Panc1 (cell line): ENCODE measurements around the gene ADAMTS16. TPM values are rescaled to one million over a fixed set of nuclear protein-coding genes. Genes with fewer than 3 reads are reported as not detected.

ENCODE experiments used
- ATAC-seq: fragments of 200-7000 bp; cut with Tn5 transposase; 2 replicates; pipeline ENCODE4 v1.9.1; 2020; ENCODE audit warnings: mild to moderate bottlenecking, moderate library complexity
- BruUV-seq: library from RNA; stranded (reverse); fragments of 400-500 nt; replicated peaks from 2 replicates; lab custom pipeline; 2021; lab: Mats Ljungman, UMichigan
- CTCF ChIA-PET: fragments of 300-600 bp; sonication (Branson Sonifier 250); formaldehyde crosslinking; loops from one replicate; lab custom pipeline; 2022; ENCODE audit warnings: antibody characterized with exemption; lab: Charles Lee
- POLR2A ChIA-PET: fragments of 300-600 bp; sonication (Branson Sonifier 250); formaldehyde crosslinking; loops from one replicate; lab custom pipeline; 2022; ENCODE audit warnings: antibody characterized with exemption; lab: Charles Lee
- DNase-seq: peaks from one replicate; pipeline ENCODE4 v3.0.0-alpha.2; 2010; ENCODE audit warnings: low read depth, low spot score
- H3K27ac ChIP-seq: 2 replicates; pipeline ENCODE4 v1.5.1; 2011; ENCODE audit warnings: mild to moderate bottlenecking, low read length, inconsistent platforms
- H3K27me3 ChIP-seq: fragments of 200-500 bp; sonication (Bioruptor generic); 2 replicates; pipeline ENCODE4 v1.6.0; 2014; ENCODE audit warnings: low read length, inconsistent platforms; ENCODE audit not compliant: control insufficient read depth, insufficient read depth
- H3K36me3 ChIP-seq: fragments of 200-500 bp; sonication (Bioruptor generic); 2 replicates; pipeline ENCODE4 v1.5.1; 2014; ENCODE audit warnings: inconsistent platforms, mild to moderate bottlenecking, low read length, moderate library complexity; ENCODE audit not compliant: control insufficient read depth, insufficient read depth
- H3K4me1 ChIP-seq: 2 replicates; pipeline ENCODE4 v1.5.1; 2011; ENCODE audit warnings: inconsistent platforms, mild to moderate bottlenecking, low read length, moderate library complexity; ENCODE audit not compliant: control insufficient read depth, insufficient read depth
- H3K4me3 ChIP-seq, 2 experiments: 2 replicates each; pipeline ENCODE4 v1.5.1; 2011 to 2012; ENCODE audit warnings: low read depth in 2 of 2, low read length in 2 of 2, mild to moderate bottlenecking in 2 of 2, inconsistent platforms in 1 of 2, moderate library complexity in 1 of 2
- H3K9me3 ChIP-seq: fragments of 200-500 bp; sonication (Bioruptor generic); 2 replicates; pipeline ENCODE4 v1.5.1; 2014; ENCODE audit warnings: low read depth, mild to moderate bottlenecking, inconsistent platforms, low read length, moderate library complexity; ENCODE audit not compliant: control insufficient read depth, insufficient read depth
- POLR2AphosphoS5 ChIP-seq: IDR thresholded peaks from 2 replicates; pipeline ENCODE4 v1.6.1; 2012; ENCODE audit warnings: mild to moderate bottlenecking, low read depth, low read length, moderate library complexity
- SIN3A ChIP-seq: IDR thresholded peaks from 2 replicates; pipeline ENCODE4 v1.6.1; 2012; ENCODE audit warnings: low read depth, mild to moderate bottlenecking, low read length, moderate library complexity, borderline replicate concordance; ENCODE audit not compliant: insufficient read depth
- TCF7L2 ChIP-seq: IDR thresholded peaks from 2 replicates; pipeline ENCODE4 v1.6.1; 2011; ENCODE audit warnings: mild to moderate bottlenecking, low read depth, low read length, inconsistent platforms
- in situ Hi-C: cut with HindIII; loops from 2 replicates; pipeline ENCODE4 v1.10.0; 2016; ENCODE audit warnings: low sequenced_read_pairs, low pct_unique_long_range_greater_than_20kb
- intact Hi-C: fragments of 100-400 bp; cut with micrococcal nuclease; formaldehyde crosslinking; loops from one replicate; pipeline ENCODE4 v1.10.0; 2022; ENCODE audit not compliant: unreplicated experiment
- total RNA-seq: library from RNA; stranded (reverse); gene quantifications from one replicate; pipeline ENCODE4 v1.2.1, GENCODE V29; 2021; ENCODE audit not compliant: unreplicated experiment
- TF ChIP-seq, protein P1 (sequence below), 2 experiments: IDR thresholded peaks; 2 replicates each; pipeline ENCODE4 v1.6.1; 2011 to 2012; ENCODE audit warnings: low read depth in 2 of 2, control low read depth in 1 of 2, low read length in 1 of 2, mild to moderate bottlenecking in 1 of 2, moderate library complexity in 1 of 2; ENCODE audit not compliant: insufficient read depth in 1 of 2
- TF ChIP-seq, protein P2 (sequence below): fragments of 450-650 bp; IDR thresholded peaks from 2 replicates; pipeline ENCODE4 v1.5.1; 2017; ENCODE audit warnings: mild to moderate bottlenecking

ADAMTS16 gene
- total RNA-seq, 1 experiment from 2014 or later = 0.54 TPM

- Histone ChIP-seq H3K9me3 (no peaks in the 10 kb centered on the region), H3K36me3 (no peaks in the 10 kb centered on the region), H3K4me3 (no peak overlapping the region), H3K4me1 (no peaks in the 10 kb centered on the region), H3K27ac (no peak overlapping the region), H3K27me3 (no peaks in the 10 kb centered on the region)
- intact Hi-C loops = no loop called here
- ATAC-seq = no peak
- BruUV-seq = no TSS peak
- TF ChIP-seq, protein P1, sequence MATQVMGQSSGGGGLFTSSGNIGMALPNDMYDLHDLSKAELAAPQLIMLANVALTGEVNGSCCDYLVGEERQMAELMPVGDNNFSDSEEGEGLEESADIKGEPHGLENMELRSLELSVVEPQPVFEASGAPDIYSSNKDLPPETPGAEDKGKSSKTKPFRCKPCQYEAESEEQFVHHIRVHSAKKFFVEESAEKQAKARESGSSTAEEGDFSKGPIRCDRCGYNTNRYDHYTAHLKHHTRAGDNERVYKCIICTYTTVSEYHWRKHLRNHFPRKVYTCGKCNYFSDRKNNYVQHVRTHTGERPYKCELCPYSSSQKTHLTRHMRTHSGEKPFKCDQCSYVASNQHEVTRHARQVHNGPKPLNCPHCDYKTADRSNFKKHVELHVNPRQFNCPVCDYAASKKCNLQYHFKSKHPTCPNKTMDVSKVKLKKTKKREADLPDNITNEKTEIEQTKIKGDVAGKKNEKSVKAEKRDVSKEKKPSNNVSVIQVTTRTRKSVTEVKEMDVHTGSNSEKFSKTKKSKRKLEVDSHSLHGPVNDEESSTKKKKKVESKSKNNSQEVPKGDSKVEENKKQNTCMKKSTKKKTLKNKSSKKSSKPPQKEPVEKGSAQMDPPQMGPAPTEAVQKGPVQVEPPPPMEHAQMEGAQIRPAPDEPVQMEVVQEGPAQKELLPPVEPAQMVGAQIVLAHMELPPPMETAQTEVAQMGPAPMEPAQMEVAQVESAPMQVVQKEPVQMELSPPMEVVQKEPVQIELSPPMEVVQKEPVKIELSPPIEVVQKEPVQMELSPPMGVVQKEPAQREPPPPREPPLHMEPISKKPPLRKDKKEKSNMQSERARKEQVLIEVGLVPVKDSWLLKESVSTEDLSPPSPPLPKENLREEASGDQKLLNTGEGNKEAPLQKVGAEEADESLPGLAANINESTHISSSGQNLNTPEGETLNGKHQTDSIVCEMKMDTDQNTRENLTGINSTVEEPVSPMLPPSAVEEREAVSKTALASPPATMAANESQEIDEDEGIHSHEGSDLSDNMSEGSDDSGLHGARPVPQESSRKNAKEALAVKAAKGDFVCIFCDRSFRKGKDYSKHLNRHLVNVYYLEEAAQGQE (IDR thresholded peaks at IDR 0.05; ENCODE audit: insufficient read depth in 1 of 2, low read depth in 2 of 2, low read length in 1 of 2) = no peak
- TF ChIP-seq POLR2AphosphoS5 (no peak), SIN3A (no peak), TCF7L2 (no peak)
- TF ChIP-seq, protein P2, sequence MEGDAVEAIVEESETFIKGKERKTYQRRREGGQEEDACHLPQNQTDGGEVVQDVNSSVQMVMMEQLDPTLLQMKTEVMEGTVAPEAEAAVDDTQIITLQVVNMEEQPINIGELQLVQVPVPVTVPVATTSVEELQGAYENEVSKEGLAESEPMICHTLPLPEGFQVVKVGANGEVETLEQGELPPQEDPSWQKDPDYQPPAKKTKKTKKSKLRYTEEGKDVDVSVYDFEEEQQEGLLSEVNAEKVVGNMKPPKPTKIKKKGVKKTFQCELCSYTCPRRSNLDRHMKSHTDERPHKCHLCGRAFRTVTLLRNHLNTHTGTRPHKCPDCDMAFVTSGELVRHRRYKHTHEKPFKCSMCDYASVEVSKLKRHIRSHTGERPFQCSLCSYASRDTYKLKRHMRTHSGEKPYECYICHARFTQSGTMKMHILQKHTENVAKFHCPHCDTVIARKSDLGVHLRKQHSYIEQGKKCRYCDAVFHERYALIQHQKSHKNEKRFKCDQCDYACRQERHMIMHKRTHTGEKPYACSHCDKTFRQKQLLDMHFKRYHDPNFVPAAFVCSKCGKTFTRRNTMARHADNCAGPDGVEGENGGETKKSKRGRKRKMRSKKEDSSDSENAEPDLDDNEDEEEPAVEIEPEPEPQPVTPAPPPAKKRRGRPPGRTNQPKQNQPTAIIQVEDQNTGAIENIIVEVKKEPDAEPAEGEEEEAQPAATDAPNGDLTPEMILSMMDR = no peak
- DNase-seq = no peak
- POLR2A ChIA-PET = no interaction called here
- in situ Hi-C loops = no loop called here
- CTCF ChIA-PET = no interaction called here
Measured at GRCh38 chr5:5156471-5157082, 16.4 kb downstream of the ADAMTS16 start.

- POLR2A ChIA-PET = no interaction called here
- DNase-seq (no peak), ATAC-seq (no peak)
- in situ Hi-C loops = no loop called here
- Histone ChIP-seq H3K36me3 (no peaks in the 10 kb centered on the region), H3K27ac (no peak overlapping the region), H3K4me3 (no peak overlapping the region), H3K4me1 (no peaks in the 10 kb centered on the region), H3K9me3 (no peaks in the 10 kb centered on the region), H3K27me3 (no peaks in the 10 kb centered on the region)
- intact Hi-C loops = no loop called here
- TF ChIP-seq, protein P2 = no peak
- TF ChIP-seq POLR2AphosphoS5 = no peak
- TF ChIP-seq SIN3A = no peak
- TF ChIP-seq TCF7L2 = no peak
- TF ChIP-seq, protein P1 (IDR thresholded peaks at IDR 0.05; ENCODE audit: insufficient read depth in 1 of 2, low read depth in 2 of 2, low read length in 1 of 2) = no peak
- BruUV-seq = no TSS peak
- CTCF ChIA-PET = no interaction called here
Measured at GRCh38 chr5:5158472-5158895, 18.4 kb downstream of the ADAMTS16 start.
